HepG2 (cell line): ENCODE data around the gene RETN. TPM values are rescaled to one million over a fixed set of nuclear protein-coding genes. Genes with fewer than 3 reads are reported as not detected.

Source experiments
- ARNT2 ChIP-seq: sonication (generic); formaldehyde crosslinking; IDR thresholded peaks from 2 replicates; pipeline ENCODE4 v1.8.0; 2022; ENCODE audit warnings: mild to moderate bottlenecking, low read depth, missing genetic modification reagents, moderate library complexity
- BCLAF1 ChIP-seq: fragments of 450-650 bp; IDR thresholded peaks from 2 replicates; pipeline ENCODE4 v1.6.1; 2017; ENCODE audit warnings: mild to moderate bottlenecking
- BRF2 ChIP-seq: sonication (generic); formaldehyde crosslinking; IDR thresholded peaks from 2 replicates; pipeline ENCODE4 v1.8.1; 2022; ENCODE audit warnings: mild to moderate bottlenecking, missing genetic modification reagents
- CEBPG ChIP-seq: IDR thresholded peaks from 2 replicates; pipeline ENCODE4 v1.6.1; 2016
- CHCHD3 ChIP-seq: sonication (generic); formaldehyde crosslinking; IDR thresholded peaks from 2 replicates; pipeline ENCODE4 v1.8.0; 2022; ENCODE audit warnings: mild to moderate bottlenecking, missing genetic modification reagents, moderate library complexity
- DMTF1 ChIP-seq: sonication (generic); formaldehyde crosslinking; IDR thresholded peaks from 2 replicates; pipeline ENCODE4 v1.4.0; 2020; ENCODE audit warnings: mild to moderate bottlenecking, missing genetic modification reagents
- HES4 ChIP-seq: sonication (generic); formaldehyde crosslinking; IDR thresholded peaks from 2 replicates; pipeline ENCODE4 v1.9.0; 2021; ENCODE audit warnings: mild to moderate bottlenecking, missing genetic modification reagents, borderline replicate concordance
- MXD4 ChIP-seq: IDR thresholded peaks from 2 replicates; pipeline ENCODE4 v1.6.1; 2016; ENCODE audit warnings: mild to moderate bottlenecking, missing biosample characterization, missing genetic modification reagents
- NFE2L1 ChIP-seq: sonication (generic); formaldehyde crosslinking; IDR thresholded peaks from 2 replicates; pipeline ENCODE4 v1.4.0; 2020; ENCODE audit warnings: missing genetic modification reagents, mild to moderate bottlenecking, borderline replicate concordance
- NPAS2 ChIP-seq: sonication (generic); formaldehyde crosslinking; IDR thresholded peaks from 2 replicates; pipeline ENCODE4 v1.8.0; 2022; ENCODE audit warnings: mild to moderate bottlenecking, missing genetic modification reagents, borderline replicate concordance
- NR2C2 ChIP-seq: sonication (generic); formaldehyde crosslinking; IDR thresholded peaks from 2 replicates; pipeline ENCODE4 v1.4.0; 2020; ENCODE audit warnings: missing genetic modification reagents, mild to moderate bottlenecking, moderate library complexity, borderline replicate concordance
- NR3C1 ChIP-seq: sonication (generic); formaldehyde crosslinking; IDR thresholded peaks from 2 replicates; pipeline ENCODE4 v1.4.0; 2020; ENCODE audit warnings: missing genetic modification reagents
- RFX1 ChIP-seq: fragments of 450-650 bp; IDR thresholded peaks from 2 replicates; pipeline ENCODE4 v1.6.1; 2017
- SATB2 ChIP-seq: sonication (generic); formaldehyde crosslinking; IDR thresholded peaks from 2 replicates; pipeline ENCODE4 v1.5.0; 2020; ENCODE audit warnings: missing genetic modification reagents
- SNAPC2 ChIP-seq: sonication (generic); formaldehyde crosslinking; IDR thresholded peaks from 2 replicates; pipeline ENCODE4 v1.8.1; 2022; ENCODE audit warnings: mild to moderate bottlenecking, missing genetic modification reagents
- ZBTB26 ChIP-seq: IDR thresholded peaks from 2 replicates; pipeline ENCODE4 v1.6.1; 2016; ENCODE audit warnings: missing compliant biosample characterization, missing genetic modification reagents, borderline replicate concordance
- ZFP90 ChIP-seq: sonication (generic); formaldehyde crosslinking; IDR thresholded peaks from 2 replicates; pipeline ENCODE4 v1.8.0; 2022; ENCODE audit warnings: missing genetic modification reagents, mild to moderate bottlenecking, inconsistent platforms, borderline replicate concordance
- ZNF414 ChIP-seq: sonication (generic); formaldehyde crosslinking; IDR thresholded peaks from 2 replicates; pipeline ENCODE4 v1.5.0; 2020; ENCODE audit warnings: missing genetic modification reagents
- ZNF800 ChIP-seq: sonication (generic); formaldehyde crosslinking; IDR thresholded peaks from 2 replicates; pipeline ENCODE4 v1.4.0; 2020; ENCODE audit warnings: missing genetic modification reagents
- ZNF841 ChIP-seq: sonication (generic); formaldehyde crosslinking; IDR thresholded peaks from 2 replicates; pipeline ENCODE4 v1.8.1; 2023; ENCODE audit warnings: missing genetic modification reagents, borderline replicate concordance
- polyA plus RNA-seq, 8 experiments: library from polyadenylated mRNA; depleted of rRNA in 3 of 8; stranded (reverse) in 7 of 8; unstranded in 1 of 8; fragments of >200 nt; fragmentation: Illumina TruSeq in 4 of 8; extraction: Trizol in 4 of 8; gene quantifications; 2 replicates each; pipeline versions ENCODE4 v1.2.1 to v1.2.3, GENCODE V29; 2011 to 2016; ENCODE audit warnings: low read depth in 4 of 8, missing spikeins in 1 of 8, mixed read lengths in 1 of 8; ENCODE audit not compliant: insufficient read depth in 1 of 8
- total RNA-seq, 5 experiments: library from RNA; depleted of rRNA; stranded (reverse); fragments of >200 nt; fragmentation: Illumina TruSeq; extraction: Trizol; gene quantifications; 2 replicates each; pipeline ENCODE4 v1.2.3, GENCODE V29; 2016; ENCODE audit warnings: low read depth in 1 of 5

The RETN gene
- total and polyA plus RNA-seq, 2 of the 13 experiments (the other 11 are each of a cell fraction or from before 2014, with no cell fraction given): not detected

GRCh38 chr19:7652061-7652641 is 16.7 kb upstream of the RETN start (continued):
- TF ChIP-seq ZBTB26 (CRISPR knock-in tag) (0 out of 2 replicates have a peak, but pooled peaks have one; percentile 41), NFE2L1 (CRISPR knock-in tag) (no peak), ARNT2 (CRISPR knock-in tag) (peak; percentile 57; the same call in 1 of the 2 replicates), NR3C1 (CRISPR knock-in tag) (no peak), BCLAF1 (no peak), CEBPG (CRISPR knock-in tag) (peak; percentile 98), NR2C2 (CRISPR knock-in tag) (peak; percentile 85), SATB2 (CRISPR knock-in tag) (no peak), RFX1 (no peak), ZFP90 (CRISPR knock-in tag) (no peak), DMTF1 (CRISPR knock-in tag) (no peak), BRF2 (CRISPR knock-in tag) (peak; percentile 72; the same call in 1 of the 2 replicates), ZNF800 (CRISPR knock-in tag) (0 out of 2 replicates have a peak, but pooled peaks have one; percentile 28), MXD4 (no peak), ZNF841 (no peak), ZNF414 (CRISPR knock-in tag) (no peak), HES4 (CRISPR knock-in tag) (no peak), NPAS2 (CRISPR knock-in tag) (no peak), CHCHD3 (CRISPR knock-in tag) (no peak), SNAPC2 (no peak; the same call in 1 of the 2 replicates)
